SW480 (cell line): ENCODE results near the gene CRACDL.

Experiments
- DNase-seq: peaks from one replicate; pipeline ENCODE4 v3.0.0-alpha.2; 2016; ENCODE audit warnings: low spot score

Gene CRACDL

DNA sequence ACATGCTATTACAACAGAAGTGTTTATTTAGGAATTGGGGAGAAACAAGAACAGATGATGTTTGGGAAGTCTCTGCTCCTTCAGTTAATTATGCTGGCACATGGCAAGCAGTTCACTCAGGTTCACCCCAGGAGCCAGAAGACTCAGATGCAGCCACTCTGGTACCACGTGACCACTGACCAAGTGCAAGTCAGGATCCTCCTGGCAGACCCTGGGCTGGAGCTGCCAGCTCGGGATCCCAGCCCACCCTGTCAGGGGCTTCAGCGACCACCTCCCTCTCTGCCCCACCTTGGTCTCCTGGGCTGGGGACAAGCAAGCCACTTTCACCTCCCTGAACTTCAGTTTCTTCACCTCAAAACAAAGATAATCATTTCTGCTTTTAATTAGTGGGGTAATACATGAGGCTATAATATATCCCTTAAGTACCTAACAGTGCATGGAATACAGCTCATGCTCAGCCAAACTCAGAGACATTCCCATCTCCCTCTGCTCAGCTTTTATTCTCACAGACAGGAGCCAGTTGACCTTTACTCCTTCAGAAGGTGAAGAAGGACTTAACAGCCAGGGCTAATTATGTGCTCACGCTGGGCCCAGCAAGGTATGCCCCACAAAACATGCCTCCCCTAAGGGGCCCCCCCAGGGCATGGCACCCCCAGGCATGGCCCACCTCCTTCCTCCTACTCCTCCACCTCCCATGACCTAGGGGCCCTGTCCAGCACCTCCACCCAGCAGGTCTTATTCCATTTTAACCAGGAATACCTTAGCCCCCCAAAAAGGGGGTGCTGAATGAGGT is 11.8 kb downstream of the CRACDL start:
- no peak for DNase-seq

DNA sequence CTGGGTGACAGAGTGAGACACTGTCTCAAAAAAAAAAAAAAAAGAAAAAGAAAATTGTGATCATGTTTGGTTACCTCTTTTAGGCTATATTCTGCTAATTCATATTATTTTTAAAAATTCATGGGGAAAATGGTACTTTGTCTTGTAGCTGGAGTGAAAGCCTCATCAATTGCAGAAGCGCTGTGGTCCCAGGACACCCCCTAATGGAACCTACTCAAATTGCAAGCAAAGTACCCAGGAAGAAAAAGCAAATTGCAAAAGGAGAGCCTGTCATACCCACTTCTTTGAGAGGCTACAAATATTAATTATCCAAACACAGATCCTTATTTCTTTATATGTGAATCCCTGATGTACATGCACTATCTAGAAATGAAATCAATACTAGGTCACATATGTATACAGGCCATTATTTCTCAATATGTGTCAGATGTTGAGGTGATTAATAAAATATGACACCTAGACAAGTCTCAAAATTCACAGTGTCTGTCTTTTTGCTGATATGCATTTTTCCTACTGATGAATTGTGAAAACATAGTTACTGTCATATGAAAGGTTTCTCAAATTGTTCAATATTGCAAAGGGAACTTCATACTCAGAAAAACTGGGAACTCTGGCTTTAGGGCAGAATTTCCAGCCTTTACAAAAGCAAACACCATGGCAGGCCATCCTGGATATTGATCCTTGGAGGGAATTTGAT is 12.6 kb downstream of the CRACDL start:
- DNase-seq: no peak

DNA sequence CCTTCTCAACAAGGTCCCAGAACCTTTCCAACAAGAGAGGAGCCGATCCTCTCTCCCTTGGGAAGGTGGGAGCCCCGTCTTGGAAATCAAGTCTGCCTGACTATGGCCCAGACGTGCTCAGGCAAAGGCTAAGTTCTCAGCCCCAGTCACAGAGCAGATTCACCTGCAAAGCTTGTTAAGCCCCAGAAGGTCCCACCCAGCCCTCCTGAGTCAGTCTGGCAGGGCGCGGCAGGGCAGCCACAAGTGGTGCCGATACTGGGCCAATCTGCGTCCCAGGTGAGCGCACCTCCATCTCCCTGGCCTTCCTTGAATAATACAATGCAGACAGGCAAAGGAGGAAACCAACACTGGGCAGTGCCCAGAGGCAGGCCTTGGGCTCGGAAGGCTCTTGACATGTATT is 15.0 kb downstream of the CRACDL start:
- no peak for DNase-seq

DNA sequence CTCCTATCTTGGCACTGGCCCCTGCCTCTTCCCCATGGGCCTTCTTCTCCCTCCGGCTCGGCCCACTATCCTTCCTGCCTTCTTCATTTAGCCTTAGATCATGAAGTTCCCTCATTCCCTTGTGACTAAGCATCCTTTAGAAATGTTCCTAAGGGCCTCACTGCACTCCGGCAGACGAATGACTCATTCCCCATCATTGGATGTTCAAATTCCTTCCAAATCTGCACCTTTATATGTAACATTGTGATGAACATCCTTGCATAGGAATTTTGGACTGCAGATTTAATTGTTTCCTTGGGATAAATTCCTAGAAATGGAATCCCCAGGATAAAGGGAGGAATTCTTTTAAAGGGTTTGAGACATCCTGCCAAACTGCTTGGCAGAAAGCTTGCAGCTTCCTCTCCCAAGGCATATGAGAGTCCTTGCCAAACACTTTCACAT is 19.0 kb downstream of the CRACDL start:
- DNase-seq: peak; percentile 38

DNA sequence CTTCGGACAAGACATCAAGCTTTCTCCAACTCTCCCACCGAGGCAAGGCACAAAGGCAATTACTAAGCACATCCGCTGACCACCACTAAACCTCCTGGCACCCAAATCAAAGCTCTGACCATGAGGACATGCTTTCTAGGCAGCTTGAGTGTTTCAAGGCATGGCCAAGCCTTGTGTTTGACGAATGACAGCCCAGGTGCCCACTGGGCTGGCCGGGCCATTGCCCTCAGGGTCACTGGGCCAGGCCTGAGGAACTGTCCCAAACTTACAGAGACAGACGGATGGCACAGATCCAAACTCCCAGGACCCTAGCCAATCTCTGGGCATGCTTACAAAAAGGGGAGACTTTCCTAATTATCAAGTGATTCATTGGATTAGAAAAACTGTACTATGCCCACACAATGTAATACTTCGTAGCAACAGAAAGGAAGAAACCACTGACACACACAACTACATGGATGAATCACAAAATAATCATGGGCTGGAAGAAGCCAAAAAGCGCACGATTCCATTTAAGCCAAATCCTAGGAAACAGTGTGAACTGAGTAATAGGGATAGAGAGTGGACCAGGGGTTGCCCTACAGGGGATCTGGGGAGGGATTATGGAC is 20.2 kb downstream of the CRACDL start:
- no peak for DNase-seq

DNA sequence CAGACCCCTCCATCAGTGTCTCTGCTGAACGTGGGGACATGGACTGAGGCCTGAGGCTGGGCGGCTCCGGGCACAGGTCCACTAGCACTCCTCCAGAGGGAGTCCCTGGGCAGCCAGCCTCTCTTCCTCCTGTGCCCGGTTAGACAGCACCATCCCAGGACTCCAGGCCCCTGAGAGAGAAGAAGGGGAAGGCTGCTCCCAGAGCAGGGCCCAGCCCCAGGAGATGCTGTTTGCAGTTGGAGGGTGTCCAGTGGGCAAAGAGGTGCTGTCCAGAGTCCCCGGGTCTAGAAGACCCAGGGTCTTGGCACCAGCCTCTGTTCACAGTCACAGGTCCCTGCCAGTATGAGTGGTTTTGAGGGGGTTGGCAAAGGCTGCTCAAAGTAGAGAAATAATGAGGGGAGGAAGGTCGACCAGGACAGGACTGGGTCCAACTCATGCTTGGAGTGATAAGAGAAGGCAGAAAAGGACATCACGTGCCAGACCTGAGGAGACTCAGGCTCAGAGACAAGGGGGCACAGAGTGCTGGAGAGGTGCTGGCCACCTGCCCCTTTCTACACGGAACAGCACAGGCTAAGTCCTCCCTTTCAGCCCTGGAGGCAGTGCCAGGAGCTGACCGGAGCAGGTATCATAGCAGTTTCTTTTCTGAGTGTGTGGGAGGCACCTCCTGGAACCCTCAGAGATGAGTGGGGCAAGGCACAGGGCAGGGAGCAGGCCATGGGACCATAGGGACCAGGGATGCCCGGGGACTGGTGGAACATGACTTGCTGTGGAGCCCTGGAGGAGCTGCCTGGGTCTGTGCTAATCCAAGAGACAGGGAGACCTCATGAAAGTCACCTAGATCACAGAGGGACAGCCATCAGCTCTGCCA is 21.1 kb downstream of the CRACDL start:
- DNase-seq: no peak

DNA sequence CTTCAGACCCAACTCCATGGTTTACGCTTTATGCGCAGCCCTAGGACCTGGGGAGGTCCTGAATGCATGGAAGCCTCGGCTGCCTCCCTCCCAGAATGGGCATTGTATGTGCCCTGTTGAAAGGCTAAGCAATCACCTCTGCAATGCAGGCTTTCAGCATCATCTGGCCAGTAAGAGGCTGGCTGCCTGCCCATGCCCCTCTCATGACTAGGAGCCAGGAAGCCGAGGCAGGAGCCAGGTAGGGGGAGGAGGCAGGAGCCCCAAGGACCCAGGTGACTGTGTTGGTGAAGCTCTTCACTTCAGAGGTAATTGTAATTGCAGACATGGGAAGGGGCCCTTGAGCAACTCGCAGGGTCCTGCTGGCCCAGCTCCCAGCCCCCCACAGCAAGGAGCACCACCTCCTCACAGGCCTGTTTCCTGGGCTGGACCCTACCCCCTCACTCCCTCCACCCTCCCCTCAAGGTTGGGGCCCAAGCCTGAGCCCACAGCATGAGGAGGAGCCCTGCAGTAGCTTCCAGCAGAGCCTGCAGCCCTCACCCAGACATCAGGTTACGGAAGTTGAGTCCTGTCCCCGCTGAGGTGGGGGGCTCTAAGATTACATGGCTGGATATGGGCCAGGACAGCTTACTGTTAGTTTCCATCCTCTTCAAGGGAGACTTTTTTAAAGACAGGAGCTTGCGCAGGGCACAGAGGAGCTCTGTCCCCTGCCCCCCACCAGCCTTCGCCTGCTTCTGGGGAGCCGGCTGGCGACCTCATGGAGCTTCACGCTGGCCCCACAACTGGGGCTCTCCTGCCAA is 21.9 kb downstream of the CRACDL start:
- no peak for DNase-seq

DNA sequence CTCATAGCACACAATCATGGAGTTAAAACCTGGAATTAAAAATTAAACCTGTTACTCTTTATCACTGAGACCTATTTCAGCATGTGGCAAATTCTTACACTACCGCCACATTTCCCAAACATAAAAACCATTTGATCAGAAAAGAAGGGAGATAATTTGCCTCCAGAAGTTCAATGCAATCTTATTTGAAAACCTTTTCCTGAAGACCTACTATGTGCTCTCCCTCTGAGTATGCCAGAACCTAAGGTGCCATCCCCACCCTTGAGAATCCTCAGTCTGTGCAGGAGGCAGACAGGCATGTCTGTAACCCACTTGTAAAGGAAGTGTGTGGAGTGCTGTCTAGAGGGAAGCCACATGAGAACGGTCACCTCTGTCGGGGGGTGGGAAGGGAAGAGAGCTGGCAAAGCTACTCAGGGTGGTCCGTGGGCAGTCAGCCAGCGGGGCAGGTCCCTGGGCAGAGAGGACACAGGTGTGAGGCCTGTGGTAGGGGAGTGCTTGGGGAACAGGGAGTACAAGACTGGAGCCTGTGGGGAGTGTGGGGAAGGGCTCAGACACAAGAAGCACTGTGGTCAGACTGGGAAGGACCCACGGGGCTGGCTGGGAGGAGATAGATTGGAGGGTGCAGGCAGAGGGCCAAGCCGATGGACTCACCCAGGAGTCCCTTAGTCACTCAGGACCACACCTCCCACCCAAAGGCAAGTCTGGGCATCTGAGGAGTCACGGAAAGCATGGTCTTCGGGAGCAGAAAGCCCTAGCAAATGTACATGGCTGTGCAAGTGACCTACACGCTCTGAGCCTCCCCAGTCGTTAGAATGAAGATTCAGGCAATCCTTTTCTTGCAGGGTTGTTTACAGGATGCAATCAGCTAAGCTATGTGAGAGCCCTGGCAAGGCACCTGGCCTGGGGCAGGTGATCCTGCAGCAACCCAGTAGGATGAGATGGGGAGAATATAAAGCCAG is 22.8 kb downstream of the CRACDL start:
- no peak for DNase-seq

DNA sequence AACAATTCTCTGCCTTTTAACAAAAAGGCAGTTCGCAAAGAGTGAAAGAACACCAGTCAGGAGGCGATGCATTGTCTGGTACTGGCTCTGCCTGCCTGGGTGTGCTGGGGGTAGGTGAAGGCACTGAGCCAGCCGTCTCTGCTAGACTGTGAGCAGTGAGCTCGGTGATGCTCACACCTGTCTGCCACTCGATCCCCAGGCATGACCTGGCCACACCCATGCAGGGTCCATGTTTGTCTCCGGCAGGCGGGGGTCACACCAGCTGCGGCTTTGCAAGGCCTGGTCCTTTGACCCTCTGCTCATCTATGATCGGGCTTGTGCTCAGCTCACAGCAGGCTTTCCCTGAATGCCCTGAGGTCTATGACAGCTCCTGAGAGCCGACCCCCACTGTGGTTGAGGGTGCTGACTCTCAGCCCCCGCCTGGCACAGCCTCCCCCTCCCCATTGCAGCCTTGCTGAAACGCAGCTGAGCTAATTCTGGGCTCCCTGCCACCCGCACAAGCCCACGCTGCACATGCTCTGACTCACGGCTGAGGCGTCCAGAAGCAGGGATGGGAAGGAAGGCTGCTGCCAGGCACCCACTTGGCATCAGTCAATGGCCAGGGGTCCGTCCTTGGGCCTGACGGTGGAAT is 23.7 kb downstream of the CRACDL start:
- DNase-seq: peak; percentile 28

DNA sequence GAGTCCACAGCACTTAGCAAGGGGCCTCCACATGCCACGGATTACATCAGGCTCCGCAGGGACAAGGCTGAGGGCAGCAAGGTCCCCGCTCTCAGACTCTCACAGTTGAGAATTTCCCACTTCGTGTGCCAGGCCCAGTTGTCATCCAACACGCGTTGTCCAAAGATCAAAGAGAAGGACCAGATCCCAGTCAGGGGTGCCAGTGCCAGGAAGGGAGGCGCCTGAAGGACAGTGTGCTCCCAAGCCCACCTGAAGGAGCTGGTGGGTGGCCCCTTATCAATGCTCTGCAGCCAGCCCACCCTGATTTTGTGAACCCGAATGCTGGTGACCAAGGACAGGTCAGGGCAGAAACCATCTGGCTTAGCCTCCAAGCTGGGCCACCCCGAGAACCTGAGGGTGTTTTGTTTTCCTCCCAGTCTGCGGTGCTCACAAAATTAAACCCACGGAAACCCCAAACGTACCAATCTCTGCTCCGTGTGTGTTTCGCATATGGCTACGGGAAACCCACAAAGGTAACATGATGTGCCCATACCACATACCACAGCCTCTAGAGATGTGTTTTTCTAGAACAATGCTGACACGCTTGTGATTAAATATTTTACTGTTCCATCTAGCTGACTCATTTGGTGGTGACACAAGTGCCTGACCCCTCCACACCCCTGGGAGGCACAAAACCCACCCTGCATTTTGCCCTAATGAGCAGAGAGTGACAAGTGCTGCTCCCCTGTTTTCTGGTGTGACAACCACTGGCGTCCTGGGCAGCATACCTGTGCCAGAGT is 24.5 kb downstream of the CRACDL start:
- DNase-seq: peak; percentile 40

DNA sequence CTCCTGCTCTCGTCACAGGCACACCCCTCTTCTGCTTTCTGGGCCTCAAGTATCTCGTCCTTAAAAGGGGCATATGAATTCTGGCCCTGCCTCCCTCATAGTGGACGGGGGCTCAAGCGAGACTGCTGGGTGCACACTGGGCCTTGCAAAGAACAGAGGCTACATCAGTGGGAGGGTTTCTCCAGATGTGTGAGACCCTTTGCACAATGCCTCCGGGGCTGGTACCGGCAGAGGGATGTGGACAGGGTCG is 25.0 kb downstream of the CRACDL start:
- DNase-seq: no peak

DNA sequence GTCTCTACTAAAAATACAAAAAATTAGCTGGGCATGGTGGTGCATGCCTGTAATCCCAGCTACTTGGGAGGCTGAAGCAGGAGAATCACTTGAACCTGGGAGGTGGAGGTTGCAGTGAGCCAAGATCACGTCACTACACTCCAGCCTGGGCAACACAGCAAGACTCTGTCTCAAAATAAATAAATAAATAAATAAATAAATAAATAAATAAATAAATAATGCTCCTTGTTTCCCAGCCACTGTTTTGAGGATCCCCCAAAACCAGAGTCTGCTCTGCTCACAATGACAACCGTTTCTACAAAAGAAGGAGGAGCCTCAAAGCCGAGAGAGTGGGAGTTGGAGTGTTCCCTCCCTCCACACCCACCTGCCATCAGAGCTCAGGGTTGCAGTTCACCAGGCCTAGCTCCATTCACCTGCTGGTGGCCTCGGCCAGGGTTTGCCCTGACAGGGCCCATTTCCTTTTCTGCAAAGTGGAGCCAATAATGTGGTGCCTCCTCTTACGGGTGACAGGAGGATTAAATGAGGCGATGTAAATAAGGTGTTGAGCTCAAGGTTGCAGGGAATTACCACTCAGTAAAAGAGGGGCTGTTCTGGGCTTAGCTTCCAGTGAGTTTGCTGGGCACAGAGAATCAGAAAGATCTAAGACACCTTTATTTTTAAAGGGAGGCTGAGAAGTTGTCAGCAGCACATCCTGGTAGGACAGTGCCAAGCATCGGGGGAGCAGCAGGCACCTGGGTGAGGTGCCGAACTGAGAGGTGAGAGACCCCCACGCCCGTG is 25.5 kb downstream of the CRACDL start:
- no peak for DNase-seq

DNA sequence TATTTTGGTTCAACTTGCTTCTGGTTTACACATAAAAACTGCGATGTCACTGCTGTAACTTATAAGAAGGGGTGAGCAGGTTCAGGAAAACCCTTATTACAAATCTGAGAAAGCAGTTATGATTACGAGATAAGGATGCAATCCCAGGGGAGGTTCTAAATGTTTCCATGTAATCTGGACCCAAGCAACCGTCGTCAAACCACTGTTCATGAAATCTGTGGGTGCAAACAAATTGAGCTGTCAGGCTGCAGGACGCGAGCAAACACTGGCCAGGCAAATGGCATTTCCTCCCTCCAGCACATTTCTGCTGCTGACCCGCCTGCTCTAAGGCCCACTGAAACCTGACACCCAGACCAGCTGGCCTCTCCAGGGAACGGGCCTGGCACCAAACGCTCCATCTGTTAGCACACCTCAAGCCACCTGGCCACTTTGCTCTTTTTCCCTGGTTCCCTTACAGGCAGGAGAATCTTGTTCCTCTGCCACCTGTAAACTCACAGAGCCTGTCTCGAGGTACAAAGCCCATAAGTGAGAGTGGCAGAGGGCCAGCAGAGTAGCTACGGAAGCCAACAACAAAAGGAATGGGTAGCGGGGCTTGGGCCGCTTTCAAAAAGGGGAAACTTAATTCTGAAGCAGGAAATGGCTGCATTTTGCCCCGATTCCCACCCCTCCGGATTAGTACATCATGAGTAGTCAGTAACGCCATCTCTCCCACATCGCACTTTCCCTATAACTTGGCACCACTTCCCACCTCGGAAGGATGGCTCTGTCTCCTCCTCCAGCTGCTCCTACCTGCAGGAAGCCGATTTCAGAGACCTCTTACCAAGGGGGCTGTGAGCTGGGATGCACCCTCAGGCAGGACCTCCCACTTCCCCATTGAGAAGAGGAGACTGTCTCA is 26.5 kb downstream of the CRACDL start:
- peak; percentile 70 for DNase-seq

DNA sequence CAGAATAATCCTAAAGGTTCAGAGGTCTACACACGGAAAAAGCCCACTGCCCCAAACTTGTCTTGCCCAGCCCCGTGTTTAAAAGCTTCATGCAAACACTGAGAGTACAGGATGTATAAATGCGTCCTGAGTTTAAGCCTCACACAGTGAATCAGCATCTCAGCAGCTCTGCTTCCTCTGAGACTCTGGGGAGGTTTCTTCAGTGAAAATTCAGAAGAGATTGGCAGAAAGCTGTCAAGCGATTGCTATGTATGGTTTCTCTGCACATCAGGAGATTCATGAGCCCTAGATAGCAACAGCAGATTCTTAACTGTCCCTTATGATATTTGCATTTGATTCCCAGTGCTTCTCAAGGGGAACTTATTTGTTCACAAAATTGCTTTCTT is 27.1 kb downstream of the CRACDL start:
- no peak for DNase-seq

DNA sequence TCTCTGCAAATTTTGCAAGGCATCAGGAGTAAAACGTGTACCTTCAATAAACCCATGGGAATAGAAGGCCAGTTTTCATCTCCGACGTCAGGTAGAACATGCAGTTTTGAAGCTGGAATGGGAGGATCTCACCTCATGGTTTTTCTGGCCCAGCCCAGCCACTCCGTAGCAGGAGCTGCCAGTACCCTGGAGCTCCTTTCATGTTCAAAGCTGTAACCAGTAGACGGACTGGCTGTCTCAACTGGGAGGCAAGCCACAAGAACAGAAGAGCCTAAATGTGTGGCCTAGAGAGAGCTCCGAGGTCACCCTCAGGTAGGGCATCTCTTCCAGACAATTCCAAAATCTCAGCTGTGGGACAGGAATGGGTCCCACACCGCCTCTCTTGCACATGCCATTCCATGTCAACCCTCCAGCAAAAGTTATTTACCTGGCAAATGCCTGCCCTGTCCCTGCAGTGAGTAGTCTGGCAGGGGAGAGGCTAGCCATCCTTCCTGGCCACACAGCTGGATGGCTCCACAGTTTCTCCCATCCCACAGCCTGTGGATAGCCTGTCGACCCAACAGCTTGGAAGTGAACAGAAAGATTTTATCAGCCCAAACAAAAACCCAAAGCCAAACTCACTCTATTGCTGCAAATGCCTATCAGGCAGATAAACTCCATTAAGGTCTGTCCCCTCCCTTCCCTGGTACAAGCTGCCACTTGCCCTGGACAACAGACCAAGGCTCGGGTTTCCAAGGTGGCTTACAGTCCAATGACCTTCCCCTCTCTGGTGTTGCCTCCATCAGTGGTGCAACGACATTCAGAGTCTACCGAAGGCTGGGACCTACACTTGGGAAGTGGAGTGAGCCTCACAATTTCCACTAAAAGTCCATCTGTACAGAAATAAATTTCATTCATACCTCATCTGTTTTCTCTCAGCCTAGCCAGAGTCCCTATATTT is 27.8 kb downstream of the CRACDL start:
- DNase-seq: no peak

DNA sequence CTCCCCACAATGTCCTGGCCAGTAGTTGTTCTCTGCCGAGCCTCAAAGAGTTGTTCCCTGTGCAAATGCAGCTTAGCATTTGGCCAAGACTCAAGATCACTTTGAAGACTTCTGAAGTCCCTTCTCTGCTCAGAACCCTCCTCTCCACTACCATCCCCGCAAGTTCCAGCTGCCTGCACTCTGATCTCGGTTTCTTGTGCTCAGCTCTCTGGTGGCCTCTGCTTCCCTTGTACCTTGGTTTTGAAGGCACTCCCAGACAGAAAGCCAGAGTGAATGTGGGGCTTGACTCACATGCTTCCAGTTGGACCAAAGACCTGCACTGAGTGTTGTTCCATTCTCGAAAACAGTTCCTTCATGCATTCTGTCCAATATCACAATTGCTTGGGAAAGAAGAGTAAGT is 28.6 kb downstream of the CRACDL start:
- no peak for DNase-seq
